CD4-positive, alpha-beta T cell treated with Interleukin-10 for 1 hour (primary cell): ENCODE measurements around the gene SLC12A8.

Experiments
- DNase-seq: peaks from one replicate; pipeline ENCODE4 v3.0.0-alpha.2; 2020

The SLC12A8 gene

DNA sequence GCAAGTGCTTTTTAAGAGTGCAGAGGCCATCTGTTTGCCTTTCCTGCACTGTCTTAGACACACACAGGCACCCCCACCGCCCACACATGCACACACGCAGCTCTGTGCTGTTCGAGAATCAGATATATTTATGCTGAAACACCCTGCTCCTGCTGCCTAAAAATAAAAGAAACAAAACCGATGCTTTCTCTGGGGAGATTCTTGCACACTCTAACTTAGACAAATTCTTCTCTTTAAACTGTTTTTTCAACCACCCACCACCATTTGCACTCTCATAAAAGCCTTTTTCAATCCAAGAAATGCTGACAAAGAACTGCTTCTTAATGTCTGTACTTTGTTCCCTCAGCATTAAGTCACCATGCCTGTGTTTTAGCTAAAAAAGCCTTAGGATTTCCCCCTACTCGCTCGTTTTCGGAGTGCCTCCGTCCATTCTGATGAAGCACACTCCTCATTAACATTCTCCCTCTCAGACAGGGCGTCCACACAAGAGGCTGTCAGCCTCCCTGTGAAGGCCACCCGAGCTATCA is 26.2 kb downstream of the SLC12A8 start:
- DNase-seq, result no peak

DNA sequence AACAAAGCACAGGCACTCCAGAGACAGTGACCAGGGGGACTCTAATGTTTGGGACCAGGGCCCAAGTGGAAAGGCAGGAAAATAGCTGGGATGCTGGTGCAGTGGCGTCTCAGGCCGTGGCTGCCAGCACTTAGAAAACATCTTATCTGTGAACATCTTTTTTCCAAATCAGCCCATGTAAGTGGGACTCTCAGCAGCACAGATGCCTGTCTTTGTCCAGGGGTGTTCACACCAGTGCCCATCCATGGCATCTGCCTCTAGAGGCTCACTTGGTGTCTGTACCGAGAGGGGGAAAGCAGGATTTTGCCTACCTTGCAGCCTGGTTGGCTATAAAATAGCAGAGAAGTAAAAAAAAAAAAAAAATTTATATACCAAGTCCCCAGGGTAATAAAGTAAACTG is 26.7 kb downstream of the SLC12A8 start:
- DNase-seq, result no peak

DNA sequence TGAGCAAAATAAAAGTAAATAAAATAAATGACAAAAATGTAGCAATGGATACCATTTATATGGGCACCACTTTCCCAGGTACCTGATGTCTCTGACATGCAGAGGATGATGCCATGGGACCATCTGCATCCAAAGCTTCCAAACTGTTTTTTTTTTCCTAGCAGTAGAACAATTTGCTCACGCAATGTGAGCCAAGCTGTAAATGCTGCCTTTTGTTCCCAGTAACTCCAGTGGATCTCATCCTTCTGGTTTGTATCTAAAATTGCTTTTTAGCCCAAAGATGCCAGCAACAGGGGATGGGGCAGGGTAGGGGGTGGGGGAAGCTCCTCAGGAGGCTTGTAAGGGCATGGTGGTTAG is 32.7 kb downstream of the SLC12A8 start:
- DNase-seq, result no peak

DNA sequence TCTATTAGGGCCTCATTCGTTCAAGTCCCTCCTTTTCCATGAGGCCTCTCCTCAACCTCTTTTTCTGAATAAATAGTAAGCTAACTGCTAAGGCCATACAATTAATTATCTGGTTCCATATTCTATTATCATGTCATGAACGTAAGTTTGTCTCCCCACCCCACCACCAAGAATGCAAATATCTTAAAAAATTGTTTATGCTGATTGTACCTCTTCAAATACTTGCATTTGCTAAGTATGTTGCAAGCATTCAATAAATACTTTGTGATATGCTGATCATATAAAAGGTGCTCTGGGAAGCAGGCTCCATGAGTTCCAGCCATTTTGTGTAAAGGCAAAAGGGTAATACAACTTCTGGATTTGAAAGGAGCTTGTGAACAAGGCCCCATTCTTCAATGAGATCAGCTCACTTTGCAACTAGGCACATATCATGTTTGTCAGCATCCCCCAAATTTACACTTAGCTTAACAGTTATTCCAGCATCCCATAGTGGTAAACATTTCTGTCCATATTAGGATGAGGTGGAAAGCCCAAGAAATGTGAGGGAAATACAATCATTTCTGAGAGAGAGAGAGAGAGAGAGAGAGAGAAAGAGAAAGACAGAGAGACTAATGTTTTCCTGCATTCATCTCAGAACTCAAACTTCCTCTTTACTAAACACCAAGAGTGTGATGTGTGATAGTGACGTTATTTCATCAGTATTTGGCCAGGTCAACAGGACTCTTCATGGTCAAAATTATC is 33.2 kb downstream of the SLC12A8 start:
- no peak for DNase-seq

DNA sequence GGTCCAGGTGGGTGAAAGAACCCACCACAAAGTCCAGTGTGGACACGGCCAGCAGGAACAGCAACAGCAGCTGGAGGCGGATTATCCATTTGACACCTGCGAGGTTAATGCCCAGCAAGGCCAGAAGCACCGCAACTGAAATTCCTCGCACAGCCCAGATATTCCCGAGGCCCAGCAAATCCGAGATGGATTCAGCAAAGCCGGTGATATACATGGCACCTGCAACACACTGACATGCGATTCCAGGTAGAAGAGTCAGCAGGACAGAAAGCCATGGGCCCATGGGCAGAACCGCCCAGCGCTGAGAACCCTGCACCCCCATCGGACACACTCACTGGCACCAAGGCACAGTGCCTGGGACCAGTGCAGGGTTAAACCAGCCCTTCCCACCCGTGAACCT is 34.8 kb downstream of the SLC12A8 start:
- no peak for DNase-seq

DNA sequence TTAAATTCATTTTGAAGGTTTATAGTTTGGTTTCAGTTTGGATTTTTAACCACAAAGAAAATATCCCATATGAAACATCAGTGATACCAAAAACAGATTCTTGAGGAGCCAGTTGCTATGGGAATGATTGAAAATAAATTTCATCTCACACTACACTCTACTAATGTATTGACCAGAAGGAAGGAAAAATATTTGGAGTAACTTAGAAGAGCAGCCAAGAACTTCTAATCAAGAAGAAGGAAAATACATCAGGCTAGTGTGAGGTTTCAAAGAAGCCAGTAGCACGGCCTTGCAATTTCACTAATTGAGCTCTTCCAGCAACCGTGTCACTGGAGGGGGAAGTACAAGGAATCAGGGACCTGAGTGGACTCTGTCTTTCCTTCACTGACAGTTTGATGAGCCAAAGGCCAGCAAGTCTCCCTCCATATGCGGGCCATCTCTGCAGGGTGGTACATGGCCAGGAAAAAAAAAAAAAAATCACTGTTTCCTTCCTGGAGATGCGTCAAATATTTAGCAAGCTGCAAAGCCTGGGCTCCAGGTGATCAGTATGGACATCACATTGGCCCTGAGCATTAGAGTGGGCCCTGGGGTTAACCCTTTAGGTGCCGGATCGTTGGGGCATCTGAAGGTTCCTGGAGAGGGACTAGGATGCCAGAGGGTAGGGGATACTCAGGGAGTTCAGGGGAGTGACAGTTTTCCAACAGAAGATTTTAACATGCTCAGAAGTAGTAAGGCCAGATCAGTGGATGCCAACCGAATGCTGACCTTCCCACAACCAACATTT is 37.1 kb downstream of the SLC12A8 start:
- no peak for DNase-seq

DNA sequence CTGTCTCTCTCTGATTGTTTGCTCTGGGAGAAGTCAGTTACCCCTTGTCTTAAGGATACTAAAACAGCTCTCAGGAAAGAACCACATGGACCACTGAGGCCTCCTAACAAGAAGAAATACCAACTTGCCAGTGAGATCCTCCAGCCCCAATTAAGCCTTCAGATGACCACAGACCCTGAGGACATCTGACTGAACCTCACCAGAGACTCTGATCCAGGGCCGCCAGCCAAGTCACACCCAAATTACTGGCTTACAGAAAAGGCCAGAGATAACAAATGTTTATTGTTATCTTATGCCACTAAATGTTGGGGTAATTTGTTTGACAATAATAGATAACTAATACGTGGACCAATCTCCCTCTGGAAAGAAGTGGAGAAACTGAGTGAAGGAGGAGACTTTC is 40.2 kb downstream of the SLC12A8 start:
- DNase-seq, result no peak

DNA sequence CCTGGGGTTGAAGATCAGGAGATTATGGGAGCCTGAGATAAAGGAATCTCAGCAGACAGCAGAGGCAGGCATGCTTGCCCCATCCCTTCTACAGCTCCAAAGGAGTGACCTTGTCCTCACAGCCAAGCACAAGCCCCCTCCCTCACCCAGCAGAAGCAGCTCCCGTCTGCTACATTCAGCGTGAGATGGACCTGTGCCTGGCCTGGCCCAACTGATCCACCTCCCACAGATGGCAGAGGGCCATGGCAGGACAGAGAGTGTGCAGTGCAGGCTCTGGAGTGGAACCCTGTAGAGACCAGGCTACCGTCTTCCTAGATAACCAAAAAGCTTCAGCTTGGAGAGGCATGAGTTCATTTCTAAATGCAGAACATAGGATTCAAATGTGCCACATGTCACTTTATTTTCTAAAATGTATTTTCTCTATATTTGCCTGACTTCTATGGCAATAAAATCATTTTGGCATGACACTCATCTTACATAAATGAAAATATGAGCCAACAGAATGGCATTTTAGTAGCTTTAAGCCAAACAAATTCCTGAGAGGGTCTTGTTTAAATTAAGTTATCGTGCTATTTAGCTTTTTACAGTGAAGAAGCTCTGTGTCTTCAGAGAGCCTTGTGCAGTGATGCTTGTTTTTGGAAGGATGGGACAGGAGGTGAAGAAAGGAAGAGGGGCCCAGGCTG is 43.7 kb downstream of the SLC12A8 start:
- DNase-seq, result no peak

DNA sequence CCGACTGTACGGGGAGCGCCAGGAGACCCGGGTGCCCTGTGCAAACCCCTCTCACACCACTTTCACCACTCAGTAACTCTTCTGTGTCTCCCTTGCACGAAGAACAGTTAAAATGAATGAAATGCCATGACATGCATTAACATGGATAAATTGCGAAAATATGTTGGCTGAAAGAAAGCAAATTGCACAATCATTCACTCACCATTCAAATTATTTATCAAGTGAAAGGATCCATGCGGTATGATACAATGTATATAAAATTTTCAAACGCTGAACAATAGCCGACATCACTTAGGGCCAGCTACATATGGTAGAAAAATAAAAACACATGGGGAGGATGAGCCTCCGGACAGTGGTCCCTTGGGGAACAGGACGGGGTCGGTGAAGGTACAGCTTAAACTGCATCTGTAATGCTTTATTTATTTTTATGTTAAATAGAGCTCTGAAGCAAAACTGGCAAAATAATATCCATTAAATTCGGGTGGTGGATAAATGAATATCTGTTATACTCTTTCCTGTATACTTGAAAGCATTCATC is 45.9 kb downstream of the SLC12A8 start:
- DNase-seq, result no peak

DNA sequence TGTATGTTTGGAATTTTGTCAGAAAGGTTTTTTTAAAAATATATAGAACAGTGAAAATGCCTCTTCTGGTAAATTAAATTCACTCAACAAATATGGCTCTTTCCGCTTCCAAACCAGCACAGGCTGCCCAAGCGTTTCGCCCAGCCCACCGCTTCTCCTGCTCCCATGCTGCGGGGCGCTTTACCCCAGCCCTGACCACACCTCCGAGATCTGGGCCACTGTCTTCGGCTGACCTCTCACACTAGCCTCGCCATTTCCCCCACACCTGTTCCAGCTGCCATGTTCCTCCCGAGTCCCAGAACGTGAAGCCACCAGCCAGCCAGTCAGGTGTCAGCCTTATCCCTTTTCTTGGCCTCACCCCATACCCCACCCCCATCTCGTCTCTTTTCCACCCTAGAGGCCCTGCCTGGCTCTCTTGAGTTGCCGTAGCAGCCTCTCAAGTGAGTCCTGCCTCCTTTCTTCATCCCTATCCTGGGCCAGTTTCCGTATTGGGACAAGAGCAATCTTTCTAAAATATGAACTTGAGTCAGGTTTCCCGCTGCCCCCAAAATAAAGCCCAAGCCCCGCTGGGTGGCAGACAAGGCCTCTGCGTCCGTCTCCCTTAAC is 46.5 kb downstream of the SLC12A8 start:
- no peak for DNase-seq

DNA sequence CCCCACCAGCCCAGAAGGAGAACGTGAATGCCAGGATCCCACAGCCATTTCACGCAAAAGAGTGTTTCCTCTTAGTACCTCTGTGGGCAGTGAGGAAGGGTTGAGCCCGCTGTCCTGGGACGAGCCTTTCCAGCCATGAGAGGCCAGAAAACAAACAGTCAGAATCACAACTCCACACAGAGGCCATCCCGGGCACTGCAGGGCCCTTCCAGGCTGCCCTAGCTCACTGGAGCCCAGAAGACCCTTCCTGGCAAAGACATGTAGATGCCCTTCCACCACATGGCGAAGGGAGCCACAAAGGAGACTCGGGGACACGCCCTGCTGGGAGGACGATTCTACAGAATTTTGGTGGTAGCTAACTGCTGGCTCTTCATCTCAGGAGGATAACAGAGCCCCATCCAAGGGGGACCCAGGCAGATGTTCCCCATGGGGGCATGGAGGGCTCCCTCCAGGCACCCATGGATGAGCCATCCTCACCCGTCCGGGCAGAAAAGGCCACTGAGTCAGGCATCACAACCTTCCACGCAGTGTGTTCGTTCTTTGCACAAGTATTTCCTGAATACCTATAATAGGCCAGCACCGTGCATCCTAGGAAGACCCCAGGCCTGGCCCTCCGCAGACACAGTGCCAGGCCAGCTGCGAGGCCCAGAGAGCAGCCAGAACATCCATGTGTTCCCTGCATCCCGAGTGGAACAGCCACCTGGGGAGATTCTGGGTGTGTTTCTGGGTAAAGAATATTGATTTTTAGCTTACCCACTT is 47.2 kb downstream of the SLC12A8 start:
- no peak for DNase-seq

DNA sequence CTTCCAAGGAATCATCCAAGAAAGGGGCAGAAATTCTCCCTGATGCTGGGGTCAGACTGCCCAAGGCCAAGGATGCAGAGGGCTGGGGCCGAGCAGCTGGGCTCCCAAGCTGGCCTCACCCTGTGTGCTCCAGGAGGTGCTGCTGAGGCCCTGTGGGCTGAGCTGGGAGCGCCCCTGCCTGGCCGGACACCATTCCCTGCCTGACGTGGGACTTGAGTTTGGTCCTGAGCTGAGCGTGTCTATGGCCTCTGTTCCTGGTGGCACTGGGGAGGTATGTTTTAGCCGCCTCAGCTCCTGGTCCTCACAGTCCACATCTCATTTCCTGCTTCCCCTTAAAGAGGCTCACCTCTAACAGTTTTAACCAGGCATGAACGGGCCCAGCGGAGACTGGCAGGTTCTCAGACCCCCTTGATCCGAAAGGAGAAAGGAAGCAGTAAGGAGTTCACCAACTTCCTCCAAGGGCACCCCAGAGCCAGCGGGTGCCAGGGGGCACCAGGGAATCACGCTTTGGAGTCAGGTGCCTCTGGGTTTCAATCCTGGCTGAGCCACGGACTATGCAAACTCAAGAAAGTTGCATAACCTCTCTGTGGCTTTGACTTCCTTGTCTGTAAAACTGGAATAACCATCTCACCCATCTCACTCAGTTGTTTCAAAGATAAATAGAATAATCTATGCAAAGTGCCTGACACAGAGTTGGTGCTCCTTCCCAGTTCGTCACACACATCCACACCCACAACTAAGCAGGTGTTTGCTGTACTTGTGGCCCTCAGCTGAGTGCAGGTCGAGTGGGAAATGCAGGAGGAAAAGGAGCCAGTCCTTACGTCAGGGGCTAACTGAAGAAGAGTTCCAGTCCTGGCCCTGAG is 48.6 kb downstream of the SLC12A8 start:
- DNase-seq, result no peak

DNA sequence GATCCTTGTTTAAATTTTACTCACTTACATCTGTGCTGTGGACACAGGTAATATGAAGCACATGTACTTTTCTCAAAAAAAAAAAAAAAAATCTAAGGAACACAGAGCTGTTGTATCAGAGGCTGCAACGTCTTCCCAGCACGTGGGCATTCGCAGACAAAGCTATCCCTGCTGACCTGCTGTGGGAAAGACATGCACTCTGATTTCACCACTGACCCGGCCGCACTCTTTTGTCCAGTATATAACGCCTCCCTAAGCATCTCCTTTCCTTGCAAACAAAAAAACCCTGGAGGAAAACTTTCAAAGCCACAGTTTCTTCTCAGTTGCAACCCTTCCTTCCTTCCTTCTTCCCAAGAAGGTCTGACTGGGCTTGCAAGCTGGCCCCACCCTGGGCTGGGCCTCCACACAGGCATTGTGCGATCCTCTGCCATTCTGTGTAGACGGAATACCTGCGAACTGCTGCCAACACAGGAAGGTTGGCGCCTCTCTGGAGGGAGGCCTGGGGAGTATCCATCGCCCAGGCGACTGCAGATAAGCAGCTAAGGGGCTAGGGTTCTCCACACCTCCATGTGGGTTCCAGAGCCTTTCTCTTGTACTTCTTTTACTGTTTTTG is 50.8 kb downstream of the SLC12A8 start:
- DNase-seq, result no peak

DNA sequence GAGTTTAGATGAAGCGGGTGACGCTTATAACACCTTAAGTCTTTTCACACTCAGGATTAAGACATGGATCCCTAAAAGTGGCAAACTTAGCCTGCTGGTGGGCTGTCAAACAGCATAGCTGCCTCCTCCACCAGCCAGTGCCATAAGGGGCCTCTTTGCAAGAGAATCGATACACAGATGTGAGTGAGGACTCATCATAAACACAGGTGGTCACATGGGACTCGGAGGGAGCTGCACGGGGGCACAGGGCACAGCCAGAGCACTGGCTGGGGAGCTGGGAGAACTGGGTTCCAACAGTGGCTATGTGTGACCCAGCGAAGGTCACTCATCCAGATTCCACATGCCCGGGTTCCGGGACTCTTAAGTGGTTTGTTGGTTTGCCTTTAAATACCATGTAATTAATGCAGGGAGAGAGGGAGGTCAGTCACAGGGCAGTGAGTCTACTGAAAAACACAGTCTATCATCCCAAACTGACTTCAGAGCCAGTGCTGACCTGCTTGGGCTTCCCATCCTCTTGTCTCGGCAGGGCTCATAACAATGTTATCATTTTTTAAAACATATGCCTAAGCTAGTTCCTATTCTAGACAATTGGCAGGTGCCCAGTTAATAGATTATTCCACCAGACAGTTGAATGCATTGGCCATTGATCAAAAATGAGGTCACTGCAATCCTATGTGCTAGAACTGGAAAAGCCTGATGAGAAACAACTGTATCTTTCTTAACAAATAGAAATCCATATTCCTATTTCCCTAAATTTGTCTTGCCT is 51.8 kb downstream of the SLC12A8 start:
- DNase-seq, result no peak

DNA sequence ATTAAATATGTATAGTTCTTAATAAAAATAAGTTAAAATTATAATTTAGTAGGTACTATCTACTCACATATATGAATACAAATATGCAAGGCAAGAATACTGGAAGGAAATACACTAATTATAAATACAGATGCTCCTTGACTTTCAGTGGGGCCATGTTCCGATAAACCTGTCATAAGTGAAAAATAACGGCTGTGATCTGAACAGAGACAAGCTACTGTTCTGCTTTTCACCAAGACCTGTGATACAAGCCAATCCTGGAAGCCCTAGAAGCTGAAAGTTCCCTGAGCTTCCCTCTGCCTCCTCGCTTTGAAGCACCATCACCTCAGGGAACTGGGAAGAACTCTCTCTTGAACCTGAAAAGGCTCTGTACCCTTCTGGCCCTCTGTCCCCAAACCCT is 55.4 kb downstream of the SLC12A8 start:
- DNase-seq, result no peak

DNA sequence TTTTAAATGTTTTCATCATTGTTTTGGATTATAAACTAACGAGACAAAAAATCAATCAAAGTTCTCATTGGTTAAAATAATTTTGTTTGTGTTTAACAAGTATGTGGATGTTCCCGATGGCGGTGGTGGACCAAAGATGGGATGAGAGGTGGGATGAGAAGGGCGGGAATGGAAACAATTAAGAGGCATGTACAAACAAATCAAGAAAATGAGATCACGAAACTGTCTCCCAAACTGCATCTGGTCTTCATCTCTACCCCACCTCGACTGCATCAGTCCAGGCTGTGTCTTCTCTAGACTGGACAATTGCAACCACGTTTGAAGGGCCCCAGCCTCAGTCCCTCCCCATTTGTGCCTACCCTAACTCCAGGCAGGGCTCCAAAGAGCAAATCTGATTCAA is 56.1 kb downstream of the SLC12A8 start:
- no peak for DNase-seq

DNA sequence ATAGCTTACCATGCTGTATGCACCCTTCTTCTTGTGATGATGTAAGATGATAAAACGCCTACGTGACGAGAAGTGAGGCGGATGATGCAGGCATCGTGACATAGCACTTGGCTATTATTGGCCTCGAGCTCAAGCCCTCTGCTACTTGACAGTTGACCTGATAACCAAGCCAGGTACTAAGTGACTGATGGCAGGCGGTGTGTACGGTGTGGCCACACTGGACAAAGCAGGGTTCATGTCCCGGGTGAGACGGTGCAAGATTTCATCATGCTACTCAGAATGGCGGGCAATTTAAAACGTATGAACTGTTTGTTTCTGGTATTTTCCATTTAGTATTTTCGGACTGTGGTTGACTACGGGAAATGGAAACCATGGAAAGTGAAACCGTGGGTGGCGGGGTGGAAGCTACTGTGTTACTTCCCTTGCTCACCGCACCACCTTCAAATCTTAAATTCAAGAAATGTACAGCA is 57.7 kb downstream of the SLC12A8 start:
- peak; percentile 23 for DNase-seq

DNA sequence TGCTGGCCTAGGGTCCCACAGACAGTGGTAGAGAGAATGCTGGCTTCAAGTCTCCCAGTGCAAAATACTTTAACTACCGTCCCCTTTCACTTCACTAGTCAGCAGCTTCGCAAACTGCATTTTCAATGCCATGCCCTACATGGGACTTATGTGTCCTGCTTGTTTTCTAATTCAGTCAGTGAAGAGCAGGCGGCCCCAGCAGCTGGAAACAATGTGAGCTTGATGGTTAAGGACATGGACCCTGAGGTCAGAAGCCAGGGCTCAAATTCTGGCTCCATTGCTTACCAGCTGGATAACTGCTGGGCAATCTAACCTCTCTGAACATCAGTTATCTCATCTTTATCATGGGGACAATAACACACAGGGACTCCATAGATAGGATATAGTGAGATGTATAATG is 58.4 kb downstream of the SLC12A8 start:
- no peak for DNase-seq

DNA sequence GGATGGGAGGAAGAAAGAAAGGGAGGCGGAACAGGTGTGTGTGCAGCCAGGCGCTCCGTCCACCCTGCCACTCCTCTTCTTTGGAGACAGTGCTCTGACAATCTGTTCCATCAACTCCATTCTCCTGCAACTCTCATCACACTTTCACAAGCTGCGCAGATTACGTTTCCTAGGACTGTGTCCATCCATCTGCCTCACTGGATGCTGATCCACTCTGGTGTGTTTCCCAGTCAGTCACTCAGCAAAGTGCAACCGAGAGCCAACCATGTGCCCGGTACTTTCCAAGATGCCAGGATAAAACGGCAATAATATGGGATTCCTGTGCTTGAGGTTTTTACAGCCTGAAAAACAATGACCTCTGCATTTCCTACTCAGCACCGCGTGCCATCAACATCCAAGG is 59.6 kb downstream of the SLC12A8 start:
- no peak for DNase-seq

DNA sequence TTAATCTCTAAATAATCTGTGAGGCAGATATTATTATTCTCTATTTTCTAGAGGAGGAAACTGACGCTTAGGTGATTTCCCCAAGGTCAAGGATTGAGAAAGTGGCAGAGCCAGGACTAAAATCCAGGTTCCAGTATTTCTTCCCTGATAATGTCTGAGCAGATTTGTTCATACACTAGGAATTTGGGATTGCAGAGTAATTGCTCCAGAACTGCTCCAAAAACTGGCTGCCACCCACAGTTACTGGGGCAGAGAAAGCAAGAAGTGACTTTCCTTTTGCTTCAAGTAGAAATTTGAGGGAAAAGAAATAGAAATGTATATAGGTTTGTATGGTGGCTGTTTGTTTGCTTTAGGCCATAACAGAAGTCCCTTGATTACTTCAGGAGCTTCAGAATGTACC is 60.6 kb downstream of the SLC12A8 start:
- DNase-seq, result no peak
